ENCODE data around the gene CHD6. TPM values are rescaled to one million over a fixed set of nuclear protein-coding genes. Genes with fewer than 3 reads are reported as not detected.

CHD6 gene
- 19.5 and 25.3 TPM in 2 replicates for total RNA-seq (2014; rRNA removed; shearing (Covaris generic); ENCODE audit: low replicate concordance)

DNA sequence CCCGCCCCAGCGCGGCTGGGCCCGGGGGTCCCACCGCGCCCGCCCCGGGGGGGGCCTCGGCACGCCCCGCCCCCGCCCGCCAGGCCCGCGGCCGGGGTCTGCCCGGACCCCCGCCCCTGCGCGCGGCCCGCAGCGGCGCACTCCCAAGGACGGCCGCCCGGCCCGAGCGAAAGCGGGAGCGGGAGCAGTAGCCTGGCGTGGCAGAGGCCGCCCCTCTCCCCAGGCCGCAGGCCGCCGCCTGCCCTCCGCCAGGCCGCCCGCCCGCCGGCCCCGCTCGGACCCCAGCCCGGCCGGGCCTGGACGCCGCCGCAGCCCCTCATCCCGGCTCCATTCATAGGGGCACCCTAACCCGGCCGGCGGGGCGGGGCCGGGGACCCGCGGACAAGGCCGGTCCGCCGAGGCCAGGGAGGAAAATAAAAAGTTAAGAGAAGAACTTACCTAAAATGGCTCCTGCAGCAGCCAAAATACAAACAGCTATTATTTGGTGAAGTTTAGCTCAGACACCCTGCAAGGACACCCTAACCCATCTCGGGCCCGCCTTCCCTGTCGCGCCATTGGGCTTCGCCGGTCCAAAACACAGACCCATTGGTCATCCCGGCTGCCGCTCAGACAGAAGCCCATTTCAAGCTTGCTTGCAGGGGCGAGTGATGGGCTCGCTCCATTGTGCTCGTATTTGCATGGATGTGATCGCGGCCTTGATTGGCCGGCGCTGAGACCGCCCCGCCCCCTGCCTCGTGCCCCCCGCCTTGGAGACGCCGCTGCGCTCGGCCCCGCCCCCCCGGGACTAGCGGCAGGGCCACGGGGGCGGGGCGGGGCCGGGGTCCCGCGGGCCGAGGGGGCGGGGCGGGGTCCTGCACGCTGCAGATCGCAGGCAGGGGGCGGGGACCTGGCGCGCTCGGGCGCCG, at the start of gene CHD6:
TSS of gene CHD6 (minus strand) at position 476 of the 905 bp plus-strand sequence. CDS start 67,040 bp downstream, outside the sequence.
- Histone ChIP-seq H3K9ac (ENCODE audit: low read length) (peak within 1 kb of the TSS; percentile 76), H2AFZ (ENCODE audit: low read length) (peak within 1 kb of the TSS; percentile 62), H3K4me3 (ENCODE audit: low read length) (peak within 1 kb of the TSS; percentile 73), H3K4me1 (ENCODE audit: low read length) (peaks cover 44% of the 10 kb centered on the region), H3K36me3 (ENCODE audit: insufficient read depth, low read length) (no peaks in the 10 kb centered on the region), H3K79me2 (ENCODE audit: low read length) (peaks cover 44% of the 10 kb centered on the region), H3K9me3 (ENCODE audit: low read length) (no peaks in the 10 kb centered on the region), H4K20me1 (ENCODE audit: insufficient read depth, low read depth, low read length) (peaks cover 30% of the 10 kb centered on the region), H3K27me3 (ENCODE audit: low read length) (no peaks in the 10 kb centered on the region), H3K4me2 (ENCODE audit: low read depth, low read length, poor library complexity, severe bottlenecking) (peak within 1 kb of the TSS; percentile 76), H3K9me2 (replicated peaks; ENCODE audit: insufficient read depth, low read length) (no peaks in the 10 kb centered on the region), H3K27ac (ENCODE audit: low read length) (no peak within 1 kb of the TSS)
- peak; percentile 99 for DNase-seq

DNA sequence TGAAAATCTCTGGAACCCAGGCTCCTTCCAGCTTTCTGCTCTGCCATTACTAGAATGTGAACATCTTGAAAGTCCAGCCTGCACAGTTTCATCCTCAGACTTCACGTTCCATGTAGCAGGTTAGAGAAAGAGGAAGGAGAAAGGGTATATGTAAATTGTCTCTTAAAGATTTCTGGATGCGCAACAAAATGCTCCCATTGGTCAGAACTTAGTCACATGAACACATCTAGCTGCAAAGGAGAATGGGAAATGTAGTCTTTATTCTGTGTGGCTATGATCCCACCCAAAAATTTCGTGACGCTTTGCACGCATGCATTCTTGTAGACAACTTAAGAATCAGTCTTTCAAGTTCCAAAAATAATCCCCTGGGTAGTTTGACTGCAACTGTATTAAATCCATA, 46.4 kb upstream of the CHD6 start:
- H3K4me3 ChIP-seq (ENCODE audit: low read length), result peak overlapping the region; percentile 59
- H3K79me2 ChIP-seq (ENCODE audit: low read length), result no peaks in the 10 kb centered on the region
- H3K9ac ChIP-seq (ENCODE audit: low read length), result peak overlapping the region; percentile 64
- H3K27me3 ChIP-seq (ENCODE audit: low read length), result no peaks in the 10 kb centered on the region
- no peaks in the 10 kb centered on the region for H3K9me3 ChIP-seq (ENCODE audit: low read length)
- H3K36me3 ChIP-seq (ENCODE audit: insufficient read depth, low read length), result no peaks in the 10 kb centered on the region
- H4K20me1 ChIP-seq (ENCODE audit: insufficient read depth, low read depth, low read length), result no peaks in the 10 kb centered on the region
- peak; percentile 89 for DNase-seq
- no peak overlapping the region for H3K27ac ChIP-seq (ENCODE audit: low read length)
- no peaks in the 10 kb centered on the region for H3K9me2 ChIP-seq (replicated peaks; ENCODE audit: insufficient read depth, low read length)
- peak overlapping the region; percentile 77 for H3K4me2 ChIP-seq (ENCODE audit: low read depth, low read length, poor library complexity, severe bottlenecking)
- H3K4me1 ChIP-seq (ENCODE audit: low read length), result peaks cover 5% of the 10 kb centered on the region
- H2AFZ ChIP-seq (ENCODE audit: low read length), result peak overlapping the region; percentile 97

GRCh38 chr20:41657655-41658054, 39.5 kb upstream of the CHD6 start:
- H3K4me2 ChIP-seq (ENCODE audit: low read depth, low read length, poor library complexity, severe bottlenecking), result peak overlapping the region; percentile 8

DNA sequence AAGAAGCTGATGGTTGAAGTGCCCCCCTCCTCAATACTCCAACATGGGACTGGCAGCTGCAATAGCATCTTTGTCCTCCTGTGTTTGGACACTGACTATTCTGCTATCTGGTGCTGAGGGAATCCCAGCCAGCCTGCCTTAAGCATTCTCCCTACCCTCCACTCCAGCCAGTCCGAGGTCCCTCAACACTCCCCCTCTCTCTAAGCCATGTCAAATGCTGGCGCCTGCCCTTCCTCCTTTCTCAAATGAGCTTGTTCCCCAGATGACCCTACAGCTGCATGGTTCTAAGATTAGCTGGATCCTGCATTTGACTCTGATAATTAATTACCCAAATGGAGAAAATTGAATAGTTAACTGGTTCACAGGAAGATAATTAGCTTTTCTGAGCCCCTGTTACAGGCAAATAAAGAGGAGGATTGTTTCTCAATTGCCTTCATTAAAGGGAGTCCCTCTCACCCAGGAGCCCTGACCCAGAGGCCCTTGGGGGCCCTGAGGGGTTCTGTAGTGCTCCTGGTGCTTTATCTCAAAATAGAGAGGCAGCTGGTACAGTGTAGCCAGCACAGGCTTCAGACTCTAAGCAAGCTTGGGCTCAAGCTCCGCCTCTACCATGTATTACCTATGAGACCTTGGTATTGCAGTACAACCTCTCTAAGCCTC, 37.9 kb upstream of the CHD6 start:
- no peaks in the 10 kb centered on the region for H3K79me2 ChIP-seq (ENCODE audit: low read length)
- no peaks in the 10 kb centered on the region for H4K20me1 ChIP-seq (ENCODE audit: insufficient read depth, low read depth, low read length)
- H3K4me3 ChIP-seq (ENCODE audit: low read length), result no peak overlapping the region
- H3K4me2 ChIP-seq (ENCODE audit: low read depth, low read length, poor library complexity, severe bottlenecking), result no peak overlapping the region
- H2AFZ ChIP-seq (ENCODE audit: low read length), result no peak overlapping the region
- no peaks in the 10 kb centered on the region for H3K36me3 ChIP-seq (ENCODE audit: insufficient read depth, low read length)
- H3K27ac ChIP-seq (ENCODE audit: low read length), result no peak overlapping the region
- no peaks in the 10 kb centered on the region for H3K27me3 ChIP-seq (ENCODE audit: low read length)
- no peak for DNase-seq
- no peaks in the 10 kb centered on the region for H3K9me3 ChIP-seq (ENCODE audit: low read length)
- no peak overlapping the region for H3K9ac ChIP-seq (ENCODE audit: low read length)
- no peaks in the 10 kb centered on the region for H3K9me2 ChIP-seq (replicated peaks; ENCODE audit: insufficient read depth, low read length)
- H3K4me1 ChIP-seq (ENCODE audit: low read length), result peaks cover 9% of the 10 kb centered on the region

More at GRCh38 chr20:41657655-41658054, 39.5 kb upstream of the CHD6 start:
- peak; percentile 45 for DNase-seq
- Histone ChIP-seq H3K4me3 (ENCODE audit: low read length) (no peak overlapping the region), H3K9me2 (replicated peaks; ENCODE audit: insufficient read depth, low read length) (no peaks in the 10 kb centered on the region), H3K36me3 (ENCODE audit: insufficient read depth, low read length) (no peaks in the 10 kb centered on the region), H3K27ac (ENCODE audit: low read length) (no peak overlapping the region), H3K79me2 (ENCODE audit: low read length) (no peaks in the 10 kb centered on the region), H4K20me1 (ENCODE audit: insufficient read depth, low read depth, low read length) (no peaks in the 10 kb centered on the region), H3K4me1 (ENCODE audit: low read length) (peaks cover 9% of the 10 kb centered on the region), H3K27me3 (ENCODE audit: low read length) (no peaks in the 10 kb centered on the region), H2AFZ (ENCODE audit: low read length) (no peak overlapping the region), H3K9ac (ENCODE audit: low read length) (no peak overlapping the region; the same call in 1 of the 2 replicates), H3K9me3 (ENCODE audit: low read length) (no peaks in the 10 kb centered on the region)

DNA sequence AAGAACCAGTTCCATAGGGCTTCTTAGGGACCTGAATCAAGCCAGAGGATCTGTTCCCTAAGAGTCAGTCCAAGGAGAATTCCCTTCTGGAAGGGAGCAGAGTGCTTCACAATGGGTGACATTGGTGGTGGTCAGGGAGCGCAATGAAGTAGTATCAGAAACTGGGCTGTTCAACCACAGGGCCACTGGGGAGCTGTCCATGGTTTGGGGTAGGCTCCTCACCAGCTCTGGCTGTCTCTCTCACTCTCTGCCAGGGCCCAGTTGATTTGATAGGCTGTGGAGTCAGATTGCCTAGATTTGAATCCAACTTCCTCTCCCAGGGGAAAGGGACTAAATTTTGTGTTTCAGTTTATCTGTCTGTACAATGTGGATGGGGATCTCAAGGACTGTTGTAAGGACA, 36.7 kb upstream of the CHD6 start:
- Histone ChIP-seq H3K4me1 (ENCODE audit: low read length) (peaks cover 9% of the 10 kb centered on the region), H3K9ac (ENCODE audit: low read length) (no peak overlapping the region), H4K20me1 (ENCODE audit: insufficient read depth, low read depth, low read length) (no peaks in the 10 kb centered on the region), H3K36me3 (ENCODE audit: insufficient read depth, low read length) (no peaks in the 10 kb centered on the region), H3K79me2 (ENCODE audit: low read length) (no peaks in the 10 kb centered on the region), H2AFZ (ENCODE audit: low read length) (no peak overlapping the region), H3K4me3 (ENCODE audit: low read length) (no peak overlapping the region), H3K9me3 (ENCODE audit: low read length) (no peaks in the 10 kb centered on the region), H3K27ac (ENCODE audit: low read length) (no peak overlapping the region), H3K4me2 (ENCODE audit: low read depth, low read length, poor library complexity, severe bottlenecking) (no peak overlapping the region), H3K9me2 (replicated peaks; ENCODE audit: insufficient read depth, low read length) (no peaks in the 10 kb centered on the region), H3K27me3 (ENCODE audit: low read length) (no peaks in the 10 kb centered on the region)
- DNase-seq, result peak; percentile 56

GRCh38 chr20:41654292-41654691, 36.1 kb upstream of the CHD6 start:
- Histone ChIP-seq H3K9ac (ENCODE audit: low read length) (no peak overlapping the region), H4K20me1 (ENCODE audit: insufficient read depth, low read depth, low read length) (no peaks in the 10 kb centered on the region), H3K79me2 (ENCODE audit: low read length) (no peaks in the 10 kb centered on the region), H2AFZ (ENCODE audit: low read length) (no peak overlapping the region), H3K4me3 (ENCODE audit: low read length) (no peak overlapping the region), H3K4me2 (ENCODE audit: low read depth, low read length, poor library complexity, severe bottlenecking) (no peak overlapping the region), H3K9me2 (replicated peaks; ENCODE audit: insufficient read depth, low read length) (no peaks in the 10 kb centered on the region), H3K27me3 (ENCODE audit: low read length) (no peaks in the 10 kb centered on the region), H3K9me3 (ENCODE audit: low read length) (no peaks in the 10 kb centered on the region), H3K27ac (ENCODE audit: low read length) (no peak overlapping the region), H3K4me1 (ENCODE audit: low read length) (peaks cover 14% of the 10 kb centered on the region), H3K36me3 (ENCODE audit: insufficient read depth, low read length) (no peaks in the 10 kb centered on the region)
- no peak for DNase-seq

GRCh38 chr20:41650231-41650948, 32.2 kb upstream of the CHD6 start:
- H3K9me3 ChIP-seq (ENCODE audit: low read length), result no peaks in the 10 kb centered on the region
- H3K9me2 ChIP-seq (replicated peaks; ENCODE audit: insufficient read depth, low read length), result no peaks in the 10 kb centered on the region
- H3K4me2 ChIP-seq (ENCODE audit: low read depth, low read length, poor library complexity, severe bottlenecking), result no peak overlapping the region
- H3K27me3 ChIP-seq (ENCODE audit: low read length), result no peaks in the 10 kb centered on the region
- DNase-seq, result no peak
- H4K20me1 ChIP-seq (ENCODE audit: insufficient read depth, low read depth, low read length), result no peaks in the 10 kb centered on the region
- no peak overlapping the region for H3K9ac ChIP-seq (ENCODE audit: low read length)
- H3K79me2 ChIP-seq (ENCODE audit: low read length), result no peaks in the 10 kb centered on the region
- no peak overlapping the region for H2AFZ ChIP-seq (ENCODE audit: low read length)
- H3K36me3 ChIP-seq (ENCODE audit: insufficient read depth, low read length), result no peaks in the 10 kb centered on the region
- H3K4me3 ChIP-seq (ENCODE audit: low read length), result no peak overlapping the region
- H3K27ac ChIP-seq (ENCODE audit: low read length), result no peak overlapping the region
- H3K4me1 ChIP-seq (ENCODE audit: low read length), result peaks cover 5% of the 10 kb centered on the region

- Histone ChIP-seq H3K9me2 (replicated peaks; ENCODE audit: insufficient read depth, low read length) (no peaks in the 10 kb centered on the region), H3K4me2 (ENCODE audit: low read depth, low read length, poor library complexity, severe bottlenecking) (no peak overlapping the region), H3K36me3 (ENCODE audit: insufficient read depth, low read length) (no peaks in the 10 kb centered on the region), H3K9me3 (ENCODE audit: low read length) (no peaks in the 10 kb centered on the region), H3K27ac (ENCODE audit: low read length) (no peak overlapping the region), H3K79me2 (ENCODE audit: low read length) (no peaks in the 10 kb centered on the region), H3K4me3 (ENCODE audit: low read length) (no peak overlapping the region), H4K20me1 (ENCODE audit: insufficient read depth, low read depth, low read length) (no peaks in the 10 kb centered on the region), H3K27me3 (ENCODE audit: low read length) (no peaks in the 10 kb centered on the region), H3K9ac (ENCODE audit: low read length) (no peak overlapping the region), H3K4me1 (ENCODE audit: low read length) (peaks cover 8% of the 10 kb centered on the region), H2AFZ (ENCODE audit: low read length) (no peak overlapping the region)
- DNase-seq, result no peak
These were observed 31.3 kb upstream of the CHD6 start for GRCh38 chr20:41649489-41649888.

Data from Karpas-422 (cell line).